GM18907 (cell line): ENCODE measurements around the gene NPFFR1.
A peak's percentile ranks its signal among the peaks of the same experiment; 100 is the strongest.

Experiments
- ATAC-seq: cut with Tn5 transposase; IDR thresholded peaks from one replicate; pipeline ENCODE4 v1.9.1; 2021; ENCODE audit warnings: mild to moderate bottlenecking, moderate library complexity; ENCODE audit not compliant: unreplicated experiment

Gene NPFFR1

GRCh38 chr10:70289739-70290138, 5.9 kb upstream of the NPFFR1 start:
- ATAC-seq = no peak

- ATAC-seq = no peak
Measured at GRCh38 chr10:70286616-70287015, 2.8 kb upstream of the NPFFR1 start.

GRCh38 chr10:70285476-70285831, 1.6 kb upstream of the NPFFR1 start:
- no peak for ATAC-seq

DNA sequence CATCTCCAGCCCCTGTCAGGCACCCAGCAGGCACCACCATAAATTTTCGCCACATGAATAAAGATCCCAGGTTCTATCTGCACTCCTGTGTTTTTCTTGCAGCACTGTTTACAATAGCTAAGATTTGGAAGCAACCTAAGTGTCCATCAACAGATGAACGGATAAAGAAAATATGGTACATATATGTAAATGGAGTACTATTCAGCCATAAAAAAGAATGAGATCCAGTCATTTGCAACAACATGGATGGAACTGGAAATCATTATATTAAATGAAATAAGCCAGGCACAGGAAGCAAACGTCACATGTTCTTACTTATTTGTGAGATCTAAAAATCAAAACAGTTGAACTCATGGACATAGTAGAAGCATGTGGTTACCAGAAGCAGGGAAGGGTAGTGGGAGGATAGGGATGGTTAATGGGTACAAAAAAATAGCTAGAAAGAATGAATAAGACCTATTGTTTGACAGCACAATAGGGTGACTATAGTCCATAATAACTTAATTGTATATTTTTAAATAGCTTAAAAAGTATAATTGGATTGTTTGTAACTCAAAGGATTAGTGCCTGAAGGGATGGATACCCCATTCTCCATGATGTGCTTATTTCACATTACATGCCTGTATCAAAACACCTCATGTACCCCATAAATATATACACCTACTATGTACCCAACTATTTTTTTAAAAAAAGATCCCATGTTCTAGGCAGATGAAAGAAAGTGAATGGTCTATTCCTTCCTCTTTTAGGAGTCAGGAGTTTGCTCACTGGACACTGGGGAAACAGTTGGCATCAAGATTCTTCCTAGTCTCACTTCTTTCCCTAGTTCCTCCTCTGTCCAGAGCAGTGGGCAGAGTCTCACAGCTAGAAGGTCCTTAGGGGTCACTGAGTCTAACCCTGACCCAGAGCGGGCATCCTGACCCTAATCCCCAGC, 1.0 kb upstream of the NPFFR1 start:
- ATAC-seq = no peak

DNA sequence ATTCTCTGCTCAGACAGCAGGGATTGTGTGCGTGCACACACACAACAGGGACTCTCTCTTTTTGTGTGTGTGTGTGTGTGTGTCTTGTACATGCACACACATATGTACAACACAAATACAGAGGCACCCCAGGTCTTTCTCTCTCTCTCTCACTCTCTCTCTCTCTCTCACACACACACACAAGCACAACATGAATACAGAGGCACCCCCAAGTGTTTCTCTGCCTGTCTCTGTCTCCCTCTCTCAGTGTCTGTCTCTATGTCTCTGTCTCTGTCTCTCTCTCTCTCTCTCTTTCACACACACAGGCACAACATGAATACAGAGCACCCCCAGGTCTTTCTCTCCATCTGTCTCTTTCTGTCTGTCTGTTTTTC, 746 bp downstream of the NPFFR1 start:
- ATAC-seq = no peak

- ATAC-seq = no peak
Measured at GRCh38 chr10:70281609-70282008, 2.2 kb downstream of the NPFFR1 start.

GRCh38 chr10:70280099-70280498, 3.7 kb downstream of the NPFFR1 start:
- no peak for ATAC-seq

GRCh38 chr10:70277396-70278030, 6.3 kb downstream of the NPFFR1 start:
- no peak for ATAC-seq

GRCh38 chr10:70274643-70275042, 9.2 kb downstream of the NPFFR1 start:
- no peak for ATAC-seq

DNA sequence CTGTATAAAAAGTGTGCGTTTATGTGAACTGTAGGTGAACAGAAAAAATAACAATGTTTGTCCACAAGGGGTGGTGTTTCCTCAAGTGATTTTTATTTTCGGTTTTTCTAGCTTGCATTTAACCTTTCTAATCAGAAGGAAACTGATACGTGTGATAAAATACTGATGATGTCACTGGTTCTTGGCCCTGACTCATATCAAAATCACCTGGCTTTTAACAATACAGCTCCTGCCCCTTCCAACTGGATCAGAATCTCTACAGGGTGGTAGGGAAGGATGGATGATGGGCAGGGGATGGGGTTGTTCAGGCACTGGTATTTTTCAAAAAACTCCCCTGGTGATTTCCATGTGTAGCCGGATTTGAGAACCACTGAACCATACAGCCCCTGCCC, 10.9 kb downstream of the NPFFR1 start:
- ATAC-seq = peak; percentile 69

DNA sequence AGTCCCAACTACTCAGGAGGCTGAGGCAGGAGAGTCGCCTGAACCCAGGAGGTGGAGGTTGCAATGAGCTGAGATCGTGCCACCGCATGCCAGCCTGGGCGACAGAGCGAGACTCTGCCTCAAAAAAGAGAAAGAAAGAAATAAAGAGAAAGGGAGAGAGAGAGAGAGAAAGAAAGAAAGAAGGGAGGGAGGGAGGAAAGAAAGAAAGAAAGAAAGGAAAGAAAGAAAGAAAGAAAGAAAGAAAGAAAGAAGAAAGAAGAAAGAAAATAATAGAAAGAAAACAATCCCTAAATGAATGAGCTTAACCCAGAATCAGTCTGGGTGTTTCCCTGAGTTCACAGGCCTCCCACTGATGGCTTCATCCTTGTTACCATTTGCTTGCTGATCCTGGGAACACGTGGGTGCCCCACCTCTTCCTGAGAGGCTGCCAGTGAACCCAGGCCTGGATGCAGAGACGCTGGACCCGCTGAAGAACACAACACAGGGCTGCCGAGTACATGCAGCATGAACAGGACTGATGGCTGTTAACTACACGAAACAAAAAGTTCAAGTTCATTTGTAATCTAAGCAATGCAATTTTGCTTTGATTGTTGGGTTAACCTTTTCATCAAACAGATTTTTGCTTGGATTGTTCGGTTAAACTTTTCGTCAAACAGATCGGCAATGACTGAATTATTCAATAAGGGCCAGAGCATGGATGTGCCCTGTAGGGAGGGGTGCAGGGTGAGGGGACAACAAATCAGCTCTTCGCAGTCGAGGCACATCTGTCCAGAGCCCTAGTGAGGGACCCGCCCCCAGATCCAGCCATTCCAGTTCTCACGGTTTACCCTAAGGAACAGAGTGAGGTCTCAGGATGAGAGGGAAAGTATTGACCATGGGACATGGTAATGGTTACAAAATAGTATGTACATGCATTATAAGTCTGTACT, 11.5 kb downstream of the NPFFR1 start:
- no peak for ATAC-seq

DNA sequence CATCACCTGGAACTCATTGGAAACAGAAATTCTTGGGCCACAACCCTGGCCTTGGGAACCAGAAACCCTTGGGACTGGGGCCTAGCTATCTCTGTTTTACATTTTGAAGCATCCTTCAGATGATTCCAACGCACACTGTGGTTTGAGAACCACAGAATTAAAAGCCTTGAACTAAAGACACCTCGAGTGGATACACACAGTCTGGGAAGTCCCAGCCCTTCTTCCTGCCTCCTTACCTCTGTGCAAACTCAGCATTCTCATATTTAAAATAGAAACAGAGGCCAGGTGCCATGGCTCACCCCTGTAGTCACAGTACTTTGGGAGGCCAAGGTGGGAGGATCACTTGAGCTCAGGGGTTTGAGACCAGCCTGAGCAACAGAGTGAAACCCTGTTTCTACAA, 12.9 kb downstream of the NPFFR1 start:
- ATAC-seq = no peak

GRCh38 chr10:70269741-70270140, 14.1 kb downstream of the NPFFR1 start:
- ATAC-seq = no peak

DNA sequence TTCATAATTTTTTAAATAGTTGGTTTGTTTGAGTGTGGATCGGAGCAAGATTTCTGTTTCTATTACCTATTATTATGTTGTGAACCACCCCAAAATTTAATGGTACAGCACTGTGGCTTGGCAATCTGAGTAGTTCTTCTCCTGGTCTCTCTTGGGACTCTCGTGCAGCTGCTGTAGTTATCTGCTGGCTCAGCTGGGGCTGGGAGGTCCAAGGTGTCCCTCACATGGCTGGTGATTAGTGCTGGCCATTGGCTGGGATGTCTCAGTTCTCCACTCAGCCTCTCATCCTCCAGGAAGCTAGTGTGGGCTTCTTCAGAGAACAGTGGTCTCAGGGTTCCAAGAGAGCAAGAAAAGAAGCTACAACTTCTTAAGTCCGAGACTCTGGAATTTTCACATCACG, 15.4 kb downstream of the NPFFR1 start:
- no peak for ATAC-seq

DNA sequence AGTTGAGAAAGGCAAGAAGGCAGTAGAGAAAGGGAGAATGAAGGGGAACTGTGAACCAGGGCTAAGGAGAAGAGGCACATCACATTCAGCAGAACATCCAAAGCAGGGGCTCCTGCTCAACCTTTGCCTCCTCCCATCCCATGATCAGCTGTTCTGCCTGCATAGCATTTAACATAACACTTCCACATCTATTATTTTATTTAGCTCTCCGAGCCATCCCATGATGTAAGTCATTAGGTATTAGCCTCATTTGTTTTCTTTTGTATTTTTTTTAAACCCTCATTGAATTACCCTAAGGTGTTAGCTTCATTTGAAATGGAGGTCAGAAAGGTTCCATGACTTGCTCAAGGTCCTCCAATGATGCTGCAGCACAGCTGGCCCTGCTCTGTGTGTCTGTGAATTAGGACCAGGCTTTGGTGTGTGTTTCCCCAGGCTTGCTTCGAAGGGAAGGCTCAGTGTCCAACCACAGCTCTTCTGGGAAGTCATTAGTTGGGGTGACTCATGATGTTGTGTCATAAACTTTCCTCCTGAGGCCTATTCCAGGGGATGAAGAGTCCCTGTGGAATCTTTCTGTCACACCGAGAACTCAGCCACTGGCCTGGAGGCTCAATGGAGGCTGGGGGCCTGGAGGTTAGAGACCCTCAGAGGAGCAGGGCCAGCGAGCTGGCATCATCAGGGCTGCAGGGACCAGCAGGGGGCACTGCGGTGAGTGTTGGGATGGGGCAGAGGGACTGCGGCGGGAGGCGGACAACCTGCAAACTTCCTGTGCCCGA, 16.5 kb downstream of the NPFFR1 start:
- ATAC-seq = no peak

- ATAC-seq = no peak
Measured at GRCh38 chr10:70266701-70267100, 17.1 kb downstream of the NPFFR1 start.

DNA sequence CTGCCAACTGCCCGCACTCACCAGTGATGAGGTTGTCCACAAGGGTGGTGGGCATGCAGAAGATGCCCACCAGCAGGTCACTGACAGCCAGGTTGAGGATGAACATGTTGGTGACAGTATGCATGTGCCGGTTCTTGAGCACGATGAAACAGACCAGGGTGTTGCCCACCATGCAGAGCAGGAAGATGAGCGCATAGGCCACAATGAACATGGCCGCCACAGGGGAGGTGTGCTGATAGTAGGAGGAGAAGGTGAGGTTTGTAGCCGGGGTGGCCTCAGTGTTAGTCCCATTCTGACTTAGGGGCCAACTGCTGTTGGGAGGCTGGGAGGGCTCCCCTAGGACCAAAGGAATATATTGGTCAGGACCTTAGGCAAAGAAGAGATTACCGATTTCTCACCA, 17.7 kb downstream of the NPFFR1 start:
- ATAC-seq = no peak

- ATAC-seq = no peak
Measured at GRCh38 chr10:70265032-70265689, 18.6 kb downstream of the NPFFR1 start.

DNA sequence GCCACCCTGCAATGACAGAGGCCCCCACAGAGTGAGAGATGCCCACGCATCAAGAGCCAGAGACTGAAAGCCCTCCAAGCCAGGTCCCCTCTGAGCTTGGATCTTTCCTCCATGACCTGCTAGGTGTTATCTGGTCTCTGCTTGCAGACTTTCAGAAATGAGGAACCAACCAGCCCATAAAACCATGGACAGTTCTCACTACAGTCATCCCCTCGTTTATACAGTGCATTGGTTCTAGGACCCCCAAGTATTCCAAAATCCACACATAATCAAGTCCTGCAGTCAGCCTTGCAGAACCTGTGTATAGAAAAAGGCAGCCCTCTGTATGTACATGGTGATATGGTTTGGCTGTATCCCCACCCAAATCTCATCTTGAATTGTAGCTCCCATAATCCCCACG, 23.1 kb downstream of the NPFFR1 start:
- ATAC-seq = no peak

- no peak for ATAC-seq
Measured at GRCh38 chr10:70260259-70260658, 23.5 kb downstream of the NPFFR1 start.
